ENCODE data around the gene CMTR1. TPM values are rescaled to one million over a fixed set of nuclear protein-coding genes. Genes with fewer than 3 reads are reported as not detected.

The CMTR1 gene
- total RNA-seq, 1 experiment from 2014 or later, result 37.7 TPM

- DNase-seq (ENCODE audit: low read depth, low spot score) (no peak), ATAC-seq (no peak)
- Histone ChIP-seq H3K27ac (ENCODE audit: low read length) (peak overlapping the region; percentile 91), H3K4me1 (ENCODE audit: control insufficient read depth, insufficient read depth, low read length) (peaks cover 61% of the 10 kb centered on the region), H3K27me3 (ENCODE audit: control insufficient read depth, insufficient read depth, low read length) (no peaks in the 10 kb centered on the region), H3K36me3 (ENCODE audit: control insufficient read depth, insufficient read depth, low read length) (no peaks in the 10 kb centered on the region), H3K4me3 (ENCODE audit: low read depth in 2 of 2, low read length in 2 of 2) (peak overlapping the region in 1 of 2 experiments; percentile 22; a peak in 1 of 4 replicates), H3K9me3 (ENCODE audit: control insufficient read depth, insufficient read depth, low read depth, low read length) (no peaks in the 10 kb centered on the region)
- intact Hi-C loops (cut with micrococcal nuclease; ENCODE audit: unreplicated experiment), result no loop called here
- in situ Hi-C loops (cut with HindIII; ENCODE audit: low pct_unique_long_range_greater_than_20kb, low sequenced_read_pairs), result no loop called here
- CTCF ChIA-PET, result no interaction called here
- TF ChIP-seq TCF7L2 (IDR thresholded peaks at IDR 0.05; ENCODE audit: low read depth, low read length), result no peak
- TF ChIP-seq POLR2AphosphoS5 (IDR thresholded peaks at IDR 0.05; ENCODE audit: low read depth, low read length), result no peak
- TF ChIP-seq, protein P1, sequence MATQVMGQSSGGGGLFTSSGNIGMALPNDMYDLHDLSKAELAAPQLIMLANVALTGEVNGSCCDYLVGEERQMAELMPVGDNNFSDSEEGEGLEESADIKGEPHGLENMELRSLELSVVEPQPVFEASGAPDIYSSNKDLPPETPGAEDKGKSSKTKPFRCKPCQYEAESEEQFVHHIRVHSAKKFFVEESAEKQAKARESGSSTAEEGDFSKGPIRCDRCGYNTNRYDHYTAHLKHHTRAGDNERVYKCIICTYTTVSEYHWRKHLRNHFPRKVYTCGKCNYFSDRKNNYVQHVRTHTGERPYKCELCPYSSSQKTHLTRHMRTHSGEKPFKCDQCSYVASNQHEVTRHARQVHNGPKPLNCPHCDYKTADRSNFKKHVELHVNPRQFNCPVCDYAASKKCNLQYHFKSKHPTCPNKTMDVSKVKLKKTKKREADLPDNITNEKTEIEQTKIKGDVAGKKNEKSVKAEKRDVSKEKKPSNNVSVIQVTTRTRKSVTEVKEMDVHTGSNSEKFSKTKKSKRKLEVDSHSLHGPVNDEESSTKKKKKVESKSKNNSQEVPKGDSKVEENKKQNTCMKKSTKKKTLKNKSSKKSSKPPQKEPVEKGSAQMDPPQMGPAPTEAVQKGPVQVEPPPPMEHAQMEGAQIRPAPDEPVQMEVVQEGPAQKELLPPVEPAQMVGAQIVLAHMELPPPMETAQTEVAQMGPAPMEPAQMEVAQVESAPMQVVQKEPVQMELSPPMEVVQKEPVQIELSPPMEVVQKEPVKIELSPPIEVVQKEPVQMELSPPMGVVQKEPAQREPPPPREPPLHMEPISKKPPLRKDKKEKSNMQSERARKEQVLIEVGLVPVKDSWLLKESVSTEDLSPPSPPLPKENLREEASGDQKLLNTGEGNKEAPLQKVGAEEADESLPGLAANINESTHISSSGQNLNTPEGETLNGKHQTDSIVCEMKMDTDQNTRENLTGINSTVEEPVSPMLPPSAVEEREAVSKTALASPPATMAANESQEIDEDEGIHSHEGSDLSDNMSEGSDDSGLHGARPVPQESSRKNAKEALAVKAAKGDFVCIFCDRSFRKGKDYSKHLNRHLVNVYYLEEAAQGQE (IDR thresholded peaks at IDR 0.05; ENCODE audit: insufficient read depth in 1 of 2, low read depth in 2 of 2, low read length in 1 of 2), result no peak
- no peak for TF ChIP-seq SIN3A (IDR thresholded peaks at IDR 0.05; ENCODE audit: borderline replicate concordance, insufficient read depth, low read depth, low read length)
- TF ChIP-seq CTCF (IDR thresholded peaks at IDR 0.05), result no peak
- BruUV-seq (replicated peaks), result no TSS peak
- POLR2A ChIA-PET, result no interaction called here
These were observed 84.4 kb downstream of the CMTR1 start for GRCh38 chr6:37517411-37517812.

DNA sequence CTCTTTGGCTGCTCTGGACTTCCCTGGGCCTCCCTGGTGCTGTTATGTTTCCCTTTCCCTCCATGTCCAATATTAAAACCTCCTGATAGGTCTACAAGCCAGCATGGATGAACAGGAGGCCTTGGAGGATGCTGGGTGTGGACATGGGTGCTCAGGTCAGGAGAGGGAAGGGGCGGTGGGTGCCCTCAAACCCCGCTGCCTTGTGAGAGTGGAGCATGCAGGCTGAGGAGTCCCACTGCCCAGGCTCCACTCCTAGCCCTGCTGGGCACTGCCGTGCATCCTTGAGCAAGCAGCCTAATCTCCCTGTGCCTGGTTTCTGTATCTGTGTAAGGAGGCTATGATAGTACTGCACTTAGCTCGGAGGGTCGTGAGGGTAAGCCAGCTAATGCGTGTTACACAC, 85.1 kb downstream of the CMTR1 start:
- H3K4me1 ChIP-seq (ENCODE audit: control insufficient read depth, insufficient read depth, low read length), result peaks cover 54% of the 10 kb centered on the region
- CTCF ChIA-PET, result no interaction called here
- no peaks in the 10 kb centered on the region for H3K27me3 ChIP-seq (ENCODE audit: control insufficient read depth, insufficient read depth, low read length)

More for the DNA sequence above, 85.1 kb downstream of the CMTR1 start:
- POLR2A ChIA-PET, result interaction anchor here (0.6 kb wide), 1 partner anchor 352 kb away, joined by 7 read pairs; no protein-coding TSS in a partner anchor
- Histone ChIP-seq H3K36me3 (ENCODE audit: control insufficient read depth, insufficient read depth, low read length) (no peaks in the 10 kb centered on the region), H3K9me3 (ENCODE audit: control insufficient read depth, insufficient read depth, low read depth, low read length) (no peaks in the 10 kb centered on the region), H3K27ac (ENCODE audit: low read length) (peak overlapping the region; percentile 91), H3K4me3 (ENCODE audit: low read depth in 2 of 2, low read length in 2 of 2) (no peak overlapping the region)
- intact Hi-C loops (cut with micrococcal nuclease; ENCODE audit: unreplicated experiment) (no loop called here), in situ Hi-C loops (cut with HindIII; ENCODE audit: low pct_unique_long_range_greater_than_20kb, low sequenced_read_pairs) (no loop called here)
- no peak for ATAC-seq
- DNase-seq (ENCODE audit: low read depth, low spot score), result no peak
- TF ChIP-seq TCF7L2 (IDR thresholded peaks at IDR 0.05; ENCODE audit: low read depth, low read length), result no peak
- TF ChIP-seq, protein P1 (IDR thresholded peaks at IDR 0.05; ENCODE audit: insufficient read depth in 1 of 2, low read depth in 2 of 2, low read length in 1 of 2), result no peak
- no peak for TF ChIP-seq SIN3A (IDR thresholded peaks at IDR 0.05; ENCODE audit: borderline replicate concordance, insufficient read depth, low read depth, low read length)
- no peak for TF ChIP-seq POLR2AphosphoS5 (IDR thresholded peaks at IDR 0.05; ENCODE audit: low read depth, low read length)
- TF ChIP-seq CTCF (IDR thresholded peaks at IDR 0.05), result no peak
- BruUV-seq (replicated peaks), result no TSS peak

All from Panc1 (cell line).